Nephron (organoid): ENCODE measurements around the gene SPATA1.
A peak's percentile ranks its signal among the peaks of the same experiment; 100 is the strongest.
"Not testable (repeated sequence)": the region's sequence is repeated elsewhere in the genome, so short reads cannot be mapped to it uniquely, and the experiment has no call there.

Experiments used
- H3K27ac Mint-ChIP-seq, 3 experiments: 2 replicates each; pipeline ENCODE4 v1.8.0; 2020; ENCODE audit warnings: mixed read lengths in 3 of 3, mild to moderate bottlenecking in 2 of 3, moderate library complexity in 1 of 3
- H3K27me3 Mint-ChIP-seq: 2 replicates; pipeline ENCODE4 v1.8.0; 2021; ENCODE audit warnings: low read depth, mild to moderate bottlenecking, moderate library complexity, mixed read lengths
- H3K36me3 Mint-ChIP-seq: 2 replicates; pipeline ENCODE4 v1.8.0; 2020; ENCODE audit warnings: low read depth, mixed read lengths
- H3K4me1 Mint-ChIP-seq: 2 replicates; pipeline ENCODE4 v1.8.0; 2020; ENCODE audit warnings: mixed read lengths
- H3K4me3 Mint-ChIP-seq, 3 experiments: 2 replicates each; pipeline ENCODE4 v1.8.0; 2020; ENCODE audit warnings: mild to moderate bottlenecking in 3 of 3, mixed read lengths in 3 of 3, moderate library complexity in 2 of 3
- H3K9me3 Mint-ChIP-seq: 2 replicates; pipeline ENCODE4 v1.8.0; 2020; ENCODE audit warnings: mixed read lengths
- TF ChIP-seq, protein P1 (sequence below), 3 experiments: fragments of 200-600 bp; sonication (generic); IDR thresholded peaks; one replicate each; pipeline ENCODE4 v1.5.0; 2021; ENCODE audit warnings: antibody characterized with exemption in 3 of 3; ENCODE audit not compliant: unreplicated experiment in 3 of 3

Gene SPATA1

DNA sequence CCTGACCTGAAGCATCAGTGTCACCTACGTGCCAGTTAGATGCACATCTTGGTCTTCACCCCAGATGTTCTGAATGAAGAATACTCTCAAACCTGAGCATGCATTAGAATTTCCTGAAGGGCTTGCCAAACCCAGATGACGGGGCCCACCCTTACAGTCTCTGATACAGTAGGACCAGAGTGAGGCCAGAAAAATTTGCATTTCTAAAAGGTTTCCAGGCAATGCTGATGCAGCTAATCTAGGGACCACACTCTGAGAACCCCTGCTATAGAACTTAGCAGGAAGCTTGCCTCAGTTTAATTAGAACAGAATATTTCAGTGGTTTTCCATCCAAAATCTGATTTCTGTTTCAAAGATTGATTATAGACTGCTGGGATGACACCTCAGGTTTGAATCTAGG is 77.9 kb downstream of the SPATA1 start:
- Mint-ChIP-seq H3K27ac (peak overlapping the region; percentile 95 to 99 (median 98)), H3K9me3 (peaks cover 3% of the 10 kb centered on the region)

DNA sequence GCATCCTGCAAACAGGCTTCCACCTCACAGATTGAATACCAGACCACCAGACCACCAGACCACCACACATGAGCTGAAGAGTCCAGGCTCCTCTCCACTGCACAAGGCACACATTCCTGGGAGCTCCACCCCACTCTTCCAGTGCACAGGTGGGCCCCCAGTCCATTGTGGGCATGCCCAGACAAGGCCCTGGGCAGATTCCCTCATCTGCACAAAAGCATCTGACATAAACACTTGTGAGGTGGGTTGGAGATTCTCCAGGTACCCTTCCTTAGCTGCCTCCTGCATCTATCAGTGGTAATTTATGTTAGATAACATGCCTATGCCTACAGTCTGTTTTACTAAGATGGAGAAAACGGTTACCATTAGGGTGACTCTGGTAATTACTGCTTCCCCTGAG is 79.6 kb downstream of the SPATA1 start:
- no peak overlapping the region for H3K4me3 Mint-ChIP-seq
- peaks cover 33% of the 10 kb centered on the region for H3K4me1 Mint-ChIP-seq
- H3K36me3 Mint-ChIP-seq: no peaks in the 10 kb centered on the region
- peak overlapping the region; percentile 14 to 47 (median 16) for H3K27ac Mint-ChIP-seq
- peaks cover 3% of the 10 kb centered on the region for H3K9me3 Mint-ChIP-seq
- TF ChIP-seq, protein P1, sequence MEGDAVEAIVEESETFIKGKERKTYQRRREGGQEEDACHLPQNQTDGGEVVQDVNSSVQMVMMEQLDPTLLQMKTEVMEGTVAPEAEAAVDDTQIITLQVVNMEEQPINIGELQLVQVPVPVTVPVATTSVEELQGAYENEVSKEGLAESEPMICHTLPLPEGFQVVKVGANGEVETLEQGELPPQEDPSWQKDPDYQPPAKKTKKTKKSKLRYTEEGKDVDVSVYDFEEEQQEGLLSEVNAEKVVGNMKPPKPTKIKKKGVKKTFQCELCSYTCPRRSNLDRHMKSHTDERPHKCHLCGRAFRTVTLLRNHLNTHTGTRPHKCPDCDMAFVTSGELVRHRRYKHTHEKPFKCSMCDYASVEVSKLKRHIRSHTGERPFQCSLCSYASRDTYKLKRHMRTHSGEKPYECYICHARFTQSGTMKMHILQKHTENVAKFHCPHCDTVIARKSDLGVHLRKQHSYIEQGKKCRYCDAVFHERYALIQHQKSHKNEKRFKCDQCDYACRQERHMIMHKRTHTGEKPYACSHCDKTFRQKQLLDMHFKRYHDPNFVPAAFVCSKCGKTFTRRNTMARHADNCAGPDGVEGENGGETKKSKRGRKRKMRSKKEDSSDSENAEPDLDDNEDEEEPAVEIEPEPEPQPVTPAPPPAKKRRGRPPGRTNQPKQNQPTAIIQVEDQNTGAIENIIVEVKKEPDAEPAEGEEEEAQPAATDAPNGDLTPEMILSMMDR (IDR thresholded peaks at IDR 0.05; ENCODE audit: unreplicated experiment in 3 of 3): no peak
- no peaks in the 10 kb centered on the region for H3K27me3 Mint-ChIP-seq

More for the DNA sequence above, 77.9 kb downstream of the SPATA1 start:
- H3K36me3 Mint-ChIP-seq: no peaks in the 10 kb centered on the region
- TF ChIP-seq, protein P1 (IDR thresholded peaks at IDR 0.05; ENCODE audit: unreplicated experiment in 3 of 3): no peak
- H3K27me3 Mint-ChIP-seq: no peaks in the 10 kb centered on the region
- peak overlapping the region in 1 of 3 experiments; percentile 37 for H3K4me3 Mint-ChIP-seq
- peaks cover 36% of the 10 kb centered on the region for H3K4me1 Mint-ChIP-seq

DNA sequence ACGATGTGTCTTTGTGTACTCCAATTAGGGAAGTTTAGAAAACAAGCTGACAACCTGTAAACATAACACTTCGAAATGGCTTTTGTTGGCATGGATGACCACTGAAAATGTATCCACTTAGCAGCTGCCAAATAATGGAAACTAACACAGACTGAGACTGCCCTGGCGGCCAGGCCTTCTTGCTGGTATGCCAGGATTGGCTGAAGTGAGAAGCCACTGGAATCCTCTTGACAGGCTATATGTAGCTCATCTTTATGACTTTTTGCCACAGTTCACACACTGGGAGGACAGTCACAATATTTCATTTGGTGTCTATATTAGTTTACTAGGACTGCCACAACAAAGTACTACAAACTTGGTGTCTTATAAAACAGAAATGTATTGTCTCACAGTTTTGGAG is 80.9 kb downstream of the SPATA1 start:
- no peak overlapping the region for H3K4me3 Mint-ChIP-seq
- H3K4me1 Mint-ChIP-seq: peaks cover 30% of the 10 kb centered on the region
- no peaks in the 10 kb centered on the region for H3K27me3 Mint-ChIP-seq
- no peaks in the 10 kb centered on the region for H3K36me3 Mint-ChIP-seq
- TF ChIP-seq, protein P1 (IDR thresholded peaks at IDR 0.05; ENCODE audit: unreplicated experiment in 3 of 3): no peak
- peaks cover 10% of the 10 kb centered on the region for H3K9me3 Mint-ChIP-seq
- no peak overlapping the region for H3K27ac Mint-ChIP-seq

DNA sequence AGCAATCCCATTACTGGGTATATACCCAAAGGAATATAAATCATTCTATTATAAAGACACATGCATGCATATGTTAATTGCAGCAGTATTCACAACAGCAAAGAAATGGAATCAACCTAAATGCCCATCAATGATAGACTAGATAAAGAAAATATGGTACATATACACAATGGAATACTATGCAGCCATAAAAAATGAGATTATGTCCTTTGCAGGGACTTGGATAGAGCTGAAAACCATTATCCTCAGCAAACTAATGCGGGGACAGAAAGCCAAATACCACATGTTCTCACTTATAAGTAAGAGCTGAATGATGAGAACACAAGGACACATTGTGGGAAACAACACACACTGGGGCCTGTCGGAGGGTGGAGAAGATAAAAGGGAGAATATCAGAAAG is 88.8 kb downstream of the SPATA1 start:
- not testable (repeated sequence) for H3K36me3 Mint-ChIP-seq, H3K27ac Mint-ChIP-seq, H3K4me3 Mint-ChIP-seq, H3K27me3 Mint-ChIP-seq
- Mint-ChIP-seq H3K9me3 (peaks cover 17% of the 10 kb centered on the region), H3K4me1 (peaks cover 15% of the 10 kb centered on the region)

DNA sequence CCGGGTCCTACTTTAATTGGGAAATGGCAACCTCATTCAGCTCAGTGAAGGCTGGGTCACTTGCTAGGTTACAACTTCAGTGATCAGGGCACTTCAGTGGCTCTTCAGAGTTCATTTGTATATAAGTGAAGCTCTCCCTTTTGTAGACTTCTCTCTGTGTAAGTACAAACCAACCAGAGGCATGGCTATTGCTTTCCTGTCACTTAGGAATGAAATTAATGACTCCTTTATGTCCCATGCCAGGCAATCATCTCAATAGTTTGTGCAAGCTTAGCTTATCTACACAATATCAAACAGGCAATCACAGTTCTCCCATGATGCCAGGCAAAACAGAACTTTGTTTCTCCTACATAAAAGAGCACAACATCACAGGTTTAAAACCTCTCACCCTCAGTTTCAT is 90.8 kb downstream of the SPATA1 start:
- no peaks in the 10 kb centered on the region for H3K27me3 Mint-ChIP-seq
- TF ChIP-seq, protein P1 (IDR thresholded peaks at IDR 0.05; ENCODE audit: unreplicated experiment in 3 of 3): no peak
- peaks cover 11% of the 10 kb centered on the region for H3K9me3 Mint-ChIP-seq
- H3K27ac Mint-ChIP-seq: no peak overlapping the region
- H3K4me1 Mint-ChIP-seq: peaks cover 15% of the 10 kb centered on the region
- H3K36me3 Mint-ChIP-seq: peaks cover under 1% of the 10 kb centered on the region
- H3K4me3 Mint-ChIP-seq: no peak overlapping the region

DNA sequence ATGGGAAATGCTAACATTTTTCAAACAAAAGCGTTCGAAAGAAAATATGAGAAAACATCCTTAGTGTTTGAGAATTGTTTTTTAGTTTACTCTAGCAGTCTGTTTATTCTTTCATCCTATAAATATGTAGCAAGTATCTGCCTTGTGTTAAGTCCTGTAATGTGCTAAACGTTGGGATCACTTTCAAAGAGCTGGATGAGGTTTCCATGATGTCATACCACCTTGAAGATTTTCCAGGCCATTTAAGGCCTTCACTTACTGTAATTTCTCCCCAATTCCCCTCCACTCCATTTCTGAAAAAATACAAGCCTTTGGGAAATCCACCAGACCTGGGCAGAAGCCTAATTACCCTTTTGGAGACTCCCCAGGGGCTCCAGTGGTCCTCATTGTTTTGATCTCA is 92.2 kb downstream of the SPATA1 start:
- peak overlapping the region in 1 of 3 experiments; percentile 37 for H3K27ac Mint-ChIP-seq
- peaks cover 15% of the 10 kb centered on the region for H3K4me1 Mint-ChIP-seq
- no peaks in the 10 kb centered on the region for H3K27me3 Mint-ChIP-seq
- TF ChIP-seq, protein P1 (IDR thresholded peaks at IDR 0.05; ENCODE audit: unreplicated experiment in 3 of 3): no peak
- peaks cover 5% of the 10 kb centered on the region for H3K36me3 Mint-ChIP-seq
- H3K4me3 Mint-ChIP-seq: no peak overlapping the region
- H3K9me3 Mint-ChIP-seq: peaks cover 15% of the 10 kb centered on the region
